ELF-1 (cell line): ENCODE data around the gene IFT74.
"Not testable (repeated sequence)": the region's sequence is repeated elsewhere in the genome, so short reads cannot be mapped to it uniquely, and the experiment has no call there.

Experiments
- DNase-seq: peaks from one replicate; pipeline ENCODE4 v3.0.0-alpha.2; 2016; ENCODE audit warnings: low read depth, low spot score

Gene IFT74

GRCh38 chr9:27073841-27074728, 117.9 kb downstream of the IFT74 start:
- DNase-seq = no peak

- no peak for DNase-seq
Observed at GRCh38 chr9:27078685-27079084, 122.5 kb downstream of the IFT74 start.

- no peak for DNase-seq
Observed at GRCh38 chr9:27085456-27085855, 129.2 kb downstream of the IFT74 start.

GRCh38 chr9:27086818-27087680, 130.8 kb downstream of the IFT74 start:
- no peak for DNase-seq

GRCh38 chr9:27088981-27089380, 132.8 kb downstream of the IFT74 start:
- DNase-seq = no peak

GRCh38 chr9:27089706-27090105, 133.5 kb downstream of the IFT74 start:
- DNase-seq = no peak

- no peak for DNase-seq
Observed at GRCh38 chr9:27090231-27090630, 134.0 kb downstream of the IFT74 start.

GRCh38 chr9:27090711-27091110, 134.5 kb downstream of the IFT74 start:
- no peak for DNase-seq

GRCh38 chr9:27092496-27092895, 136.3 kb downstream of the IFT74 start:
- not testable (repeated sequence) for DNase-seq

GRCh38 chr9:27093384-27094067, 137.3 kb downstream of the IFT74 start:
- DNase-seq = not testable (repeated sequence)

- DNase-seq = no peak
Observed at GRCh38 chr9:27094640-27095298, 138.6 kb downstream of the IFT74 start.

GRCh38 chr9:27107241-27107640, 151.0 kb downstream of the IFT74 start:
- no peak for DNase-seq

- peak; percentile 58 for DNase-seq
Observed at GRCh38 chr9:27108981-27109541, 152.8 kb downstream of the IFT74 start, which contains the start of gene TEK. Gene TEK, plus strand, starts transcription at chr9:27109225. Its CDS starts 366 bp downstream, at chr9:27109591.

GRCh38 chr9:27109621-27110020, 153.4 kb downstream of the IFT74 start:
- no peak for DNase-seq

GRCh38 chr9:27110181-27110580, 154.0 kb downstream of the IFT74 start:
- DNase-seq = no peak

GRCh38 chr9:27112235-27112634, 156.0 kb downstream of the IFT74 start:
- DNase-seq = no peak
